HG03097 (cell line): Measurements from ENCODE around the gene FXYD2.

Experiments
- ATAC-seq: cut with Tn5 transposase; IDR thresholded peaks from one replicate; pipeline ENCODE4 v1.9.1; 2021; ENCODE audit not compliant: unreplicated experiment, low FRiP score

The FXYD2 gene

GRCh38 chr11:117771197-117771596 is 53.3 kb downstream of the FXYD2 start:
- no peak for ATAC-seq

- no peak for ATAC-seq
Measured at GRCh38 chr11:117770061-117770460, 54.5 kb downstream of the FXYD2 start.
